ENCODE measurements around the gene LRIF1.

DNA sequence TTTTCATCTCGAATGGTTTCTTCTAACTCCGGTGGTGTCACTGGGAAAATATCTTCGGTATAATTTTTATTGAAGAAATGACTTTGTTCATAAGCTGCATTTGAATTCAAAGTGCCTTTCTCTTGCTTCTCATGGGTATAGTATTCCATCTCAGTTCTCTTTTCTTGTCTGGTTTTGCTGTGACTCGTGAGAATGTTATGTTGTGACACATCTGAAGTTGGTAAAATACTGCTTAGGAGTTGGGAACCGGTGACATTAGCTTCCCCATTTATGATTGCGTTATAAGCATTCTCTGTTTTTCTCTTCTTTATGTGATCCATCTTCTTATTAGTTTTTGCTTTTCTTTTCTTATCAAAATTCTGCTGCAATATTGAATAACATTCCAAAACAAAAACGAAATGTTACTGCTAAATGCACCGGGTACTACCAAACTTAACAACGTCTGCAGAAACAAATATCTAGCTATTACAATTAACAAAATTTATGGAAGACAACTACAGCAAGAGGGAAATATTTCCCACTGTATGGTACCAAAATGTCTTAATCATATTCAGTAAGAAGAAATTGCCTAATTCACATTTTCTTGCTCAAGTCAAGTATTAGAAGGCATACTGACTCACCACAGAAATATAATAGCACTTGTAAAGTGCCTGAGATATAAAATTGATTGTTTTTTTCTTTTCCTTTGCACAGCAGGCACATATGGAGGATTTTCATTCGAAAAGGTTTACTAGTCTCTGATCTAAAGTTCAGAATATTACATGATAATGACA lies 15.5 kb downstream of the LRIF1 start:
- no peak for TF ChIP-seq ZBTB33 (IDR thresholded peaks at IDR 0.05)
- TF ChIP-seq EP300 (IDR thresholded peaks at IDR 0.05; ENCODE audit: borderline replicate concordance in 1 of 2, control insufficient read depth in 1 of 2, low read depth in 2 of 2, low read length in 2 of 2) = no peak
- no peak for TF ChIP-seq PRDM15 (CRISPR knock-in tag; IDR thresholded peaks at IDR 0.05)
- no peak for TF ChIP-seq POLR2AphosphoS5 (IDR thresholded peaks at IDR 0.05; ENCODE audit: low read length)
- no peak for TF ChIP-seq RFX5 (IDR thresholded peaks at IDR 0.05; ENCODE audit: low read depth, low read length)
- TF ChIP-seq, protein P1, sequence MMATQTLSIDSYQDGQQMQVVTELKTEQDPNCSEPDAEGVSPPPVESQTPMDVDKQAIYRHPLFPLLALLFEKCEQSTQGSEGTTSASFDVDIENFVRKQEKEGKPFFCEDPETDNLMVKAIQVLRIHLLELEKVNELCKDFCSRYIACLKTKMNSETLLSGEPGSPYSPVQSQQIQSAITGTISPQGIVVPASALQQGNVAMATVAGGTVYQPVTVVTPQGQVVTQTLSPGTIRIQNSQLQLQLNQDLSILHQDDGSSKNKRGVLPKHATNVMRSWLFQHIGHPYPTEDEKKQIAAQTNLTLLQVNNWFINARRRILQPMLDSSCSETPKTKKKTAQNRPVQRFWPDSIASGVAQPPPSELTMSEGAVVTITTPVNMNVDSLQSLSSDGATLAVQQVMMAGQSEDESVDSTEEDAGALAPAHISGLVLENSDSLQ (IDR thresholded peaks at IDR 0.05) = no peak
- TF ChIP-seq NFYB (IDR thresholded peaks at IDR 0.05; ENCODE audit: insufficient read depth, low read depth, low read length) = no peak
- TF ChIP-seq, protein P2, sequence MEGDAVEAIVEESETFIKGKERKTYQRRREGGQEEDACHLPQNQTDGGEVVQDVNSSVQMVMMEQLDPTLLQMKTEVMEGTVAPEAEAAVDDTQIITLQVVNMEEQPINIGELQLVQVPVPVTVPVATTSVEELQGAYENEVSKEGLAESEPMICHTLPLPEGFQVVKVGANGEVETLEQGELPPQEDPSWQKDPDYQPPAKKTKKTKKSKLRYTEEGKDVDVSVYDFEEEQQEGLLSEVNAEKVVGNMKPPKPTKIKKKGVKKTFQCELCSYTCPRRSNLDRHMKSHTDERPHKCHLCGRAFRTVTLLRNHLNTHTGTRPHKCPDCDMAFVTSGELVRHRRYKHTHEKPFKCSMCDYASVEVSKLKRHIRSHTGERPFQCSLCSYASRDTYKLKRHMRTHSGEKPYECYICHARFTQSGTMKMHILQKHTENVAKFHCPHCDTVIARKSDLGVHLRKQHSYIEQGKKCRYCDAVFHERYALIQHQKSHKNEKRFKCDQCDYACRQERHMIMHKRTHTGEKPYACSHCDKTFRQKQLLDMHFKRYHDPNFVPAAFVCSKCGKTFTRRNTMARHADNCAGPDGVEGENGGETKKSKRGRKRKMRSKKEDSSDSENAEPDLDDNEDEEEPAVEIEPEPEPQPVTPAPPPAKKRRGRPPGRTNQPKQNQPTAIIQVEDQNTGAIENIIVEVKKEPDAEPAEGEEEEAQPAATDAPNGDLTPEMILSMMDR (IDR thresholded peaks at IDR 0.05 in 2 of 3, conservative IDR thresholded peaks at IDR 0.05 in 1 of 3; ENCODE audit: control insufficient read depth in 2 of 3, extremely low read depth in 1 of 3, insufficient read depth in 1 of 3, low read depth in 3 of 3, low read length in 3 of 3) = no peak
- TF ChIP-seq TCF7 (IDR thresholded peaks at IDR 0.05; ENCODE audit: borderline replicate concordance) = no peak

All from GM12878 (cell line).